VCaP (cell line): Measurements from ENCODE around the gene ARHGEF10L.
A peak's percentile ranks its signal among the peaks of the same experiment; 100 is the strongest.

Source experiments
- H3K27ac ChIP-seq: fragments of 450-650 bp; 2 replicates; pipeline ENCODE4 v1.5.1; 2017
- CTCF ChIP-seq: fragments of 450-650 bp; conservative IDR thresholded peaks from 2 replicates; pipeline ENCODE4 v1.5.1; 2017; ENCODE audit warnings: mild to moderate bottlenecking, moderate library complexity

The ARHGEF10L gene

GRCh38 chr1:17568014-17568900, 28.8 kb downstream of the ARHGEF10L start:
- H3K27ac ChIP-seq: no peak overlapping the region
- no peak for TF ChIP-seq CTCF

GRCh38 chr1:17569200-17570139, 30.0 kb downstream of the ARHGEF10L start:
- H3K27ac ChIP-seq: no peak overlapping the region
- TF ChIP-seq CTCF: no peak

- no peak for TF ChIP-seq CTCF
- H3K27ac ChIP-seq: no peak overlapping the region
Observed at GRCh38 chr1:17570228-17570627, 30.7 kb downstream of the ARHGEF10L start.

GRCh38 chr1:17572264-17572985, 32.9 kb downstream of the ARHGEF10L start:
- no peak overlapping the region for H3K27ac ChIP-seq
- no peak; the same call in 1 of the 2 replicates for TF ChIP-seq CTCF

GRCh38 chr1:17573518-17574041, 34.1 kb downstream of the ARHGEF10L start:
- H3K27ac ChIP-seq: no peak overlapping the region

GRCh38 chr1:17574516-17574915, 35.0 kb downstream of the ARHGEF10L start:
- H3K27ac ChIP-seq: no peak overlapping the region
- TF ChIP-seq CTCF: peak; percentile 49

More at GRCh38 chr1:17573518-17574041, 34.1 kb downstream of the ARHGEF10L start:
- no peak for TF ChIP-seq CTCF
